Measurements from ENCODE around the gene LAMA3. TPM values are rescaled to one million over a fixed set of nuclear protein-coding genes. Genes with fewer than 3 reads are reported as not detected.

The LAMA3 gene
- 0.86 TPM for polyA plus RNA-seq (2012; ENCODE audit: low read depth, missing spikeins)

- DNase-seq (ENCODE audit: insufficient read length, low spot score) (no peak), FAIRE-seq (peak; percentile 72)
- TF ChIP-seq POU2F2 (IDR thresholded peaks at IDR 0.05; ENCODE audit: low read depth, low read length): no peak
- no peak for TF ChIP-seq TAF1 (IDR thresholded peaks at IDR 0.05; ENCODE audit: low read depth, low read length)
- TF ChIP-seq SPI1 (IDR thresholded peaks at IDR 0.05; ENCODE audit: low read depth, low read length): no peak
- no peak for TF ChIP-seq PAX5 (IDR thresholded peaks at IDR 0.05; ENCODE audit: insufficient read depth, low read length, severe bottlenecking)
- TF ChIP-seq POLR2A (IDR thresholded peaks at IDR 0.05; ENCODE audit: low read depth, low read length): no peak
Observed at GRCh38 chr18:23689031-23689615, at the start of gene LAMA3. LAMA3 (plus strand) TSS chr18:23689453; CDS start chr18:23689684, 231 bp downstream.

- FAIRE-seq: no peak
- TF ChIP-seq POU2F2 (IDR thresholded peaks at IDR 0.05; ENCODE audit: low read depth, low read length) (no peak), SPI1 (IDR thresholded peaks at IDR 0.05; ENCODE audit: low read depth, low read length) (no peak), POLR2A (IDR thresholded peaks at IDR 0.05; ENCODE audit: low read depth, low read length) (no peak), POLR2AphosphoS5 (IDR thresholded peaks at IDR 0.05; ENCODE audit: low read depth, low read length) (no peak), TAF1 (IDR thresholded peaks at IDR 0.05; ENCODE audit: low read depth, low read length) (no peak), PAX5 (IDR thresholded peaks at IDR 0.05; ENCODE audit: insufficient read depth, low read length, severe bottlenecking) (no peak)
- no peak for DNase-seq (ENCODE audit: insufficient read length, low spot score)
Observed at GRCh38 chr18:23640052-23640451, 49.2 kb upstream of the LAMA3 start.

GRCh38 chr18:23641143-23641720 is 48.0 kb upstream of the LAMA3 start:
- FAIRE-seq (no peak), DNase-seq (ENCODE audit: insufficient read length, low spot score) (no peak)
- TF ChIP-seq SPI1 (IDR thresholded peaks at IDR 0.05; ENCODE audit: low read depth, low read length) (no peak), POLR2AphosphoS5 (IDR thresholded peaks at IDR 0.05; ENCODE audit: low read depth, low read length) (no peak), POLR2A (IDR thresholded peaks at IDR 0.05; ENCODE audit: low read depth, low read length) (no peak), PAX5 (IDR thresholded peaks at IDR 0.05; ENCODE audit: insufficient read depth, low read length, severe bottlenecking) (no peak), TAF1 (IDR thresholded peaks at IDR 0.05; ENCODE audit: low read depth, low read length) (no peak), POU2F2 (IDR thresholded peaks at IDR 0.05; ENCODE audit: low read depth, low read length) (no peak)

- DNase-seq (ENCODE audit: insufficient read length, low spot score) (no peak), FAIRE-seq (no peak)
- no peak for TF ChIP-seq POLR2AphosphoS5 (IDR thresholded peaks at IDR 0.05; ENCODE audit: low read depth, low read length)
- no peak for TF ChIP-seq TAF1 (IDR thresholded peaks at IDR 0.05; ENCODE audit: low read depth, low read length)
- TF ChIP-seq POLR2A (IDR thresholded peaks at IDR 0.05; ENCODE audit: low read depth, low read length): no peak
- no peak for TF ChIP-seq PAX5 (IDR thresholded peaks at IDR 0.05; ENCODE audit: insufficient read depth, low read length, severe bottlenecking)
- no peak for TF ChIP-seq POU2F2 (IDR thresholded peaks at IDR 0.05; ENCODE audit: low read depth, low read length)
- TF ChIP-seq SPI1 (IDR thresholded peaks at IDR 0.05; ENCODE audit: low read depth, low read length): no peak
Observed at GRCh38 chr18:23641937-23642666, 47.2 kb upstream of the LAMA3 start.

GRCh38 chr18:23643815-23644490 is 45.3 kb upstream of the LAMA3 start:
- TF ChIP-seq SPI1 (IDR thresholded peaks at IDR 0.05; ENCODE audit: low read depth, low read length): no peak
- TF ChIP-seq TAF1 (IDR thresholded peaks at IDR 0.05; ENCODE audit: low read depth, low read length): no peak
- TF ChIP-seq POU2F2 (IDR thresholded peaks at IDR 0.05; ENCODE audit: low read depth, low read length): no peak
- no peak for TF ChIP-seq POLR2A (IDR thresholded peaks at IDR 0.05; ENCODE audit: low read depth, low read length)
- TF ChIP-seq PAX5 (IDR thresholded peaks at IDR 0.05; ENCODE audit: insufficient read depth, low read length, severe bottlenecking): no peak
- TF ChIP-seq POLR2AphosphoS5 (IDR thresholded peaks at IDR 0.05; ENCODE audit: low read depth, low read length): no peak
- no peak for FAIRE-seq
- DNase-seq (ENCODE audit: insufficient read length, low spot score): no peak

GRCh38 chr18:23645568-23646175 is 43.6 kb upstream of the LAMA3 start:
- DNase-seq (ENCODE audit: insufficient read length, low spot score) (no peak), FAIRE-seq (no peak)
- TF ChIP-seq TAF1 (IDR thresholded peaks at IDR 0.05; ENCODE audit: low read depth, low read length): no peak
- no peak for TF ChIP-seq PAX5 (IDR thresholded peaks at IDR 0.05; ENCODE audit: insufficient read depth, low read length, severe bottlenecking)
- no peak for TF ChIP-seq POLR2AphosphoS5 (IDR thresholded peaks at IDR 0.05; ENCODE audit: low read depth, low read length)
- TF ChIP-seq POU2F2 (IDR thresholded peaks at IDR 0.05; ENCODE audit: low read depth, low read length): no peak
- no peak for TF ChIP-seq POLR2A (IDR thresholded peaks at IDR 0.05; ENCODE audit: low read depth, low read length)
- TF ChIP-seq SPI1 (IDR thresholded peaks at IDR 0.05; ENCODE audit: low read depth, low read length): no peak

- DNase-seq (ENCODE audit: insufficient read length, low spot score): no peak
- TF ChIP-seq TAF1 (IDR thresholded peaks at IDR 0.05; ENCODE audit: low read depth, low read length): no peak
- TF ChIP-seq SPI1 (IDR thresholded peaks at IDR 0.05; ENCODE audit: low read depth, low read length): no peak
- no peak for TF ChIP-seq PAX5 (IDR thresholded peaks at IDR 0.05; ENCODE audit: insufficient read depth, low read length, severe bottlenecking)
- TF ChIP-seq POU2F2 (IDR thresholded peaks at IDR 0.05; ENCODE audit: low read depth, low read length): no peak
- TF ChIP-seq POLR2AphosphoS5 (IDR thresholded peaks at IDR 0.05; ENCODE audit: low read depth, low read length): no peak
- no peak for TF ChIP-seq POLR2A (IDR thresholded peaks at IDR 0.05; ENCODE audit: low read depth, low read length)
- FAIRE-seq: no peak
Observed at GRCh38 chr18:23646282-23646681, 43.0 kb upstream of the LAMA3 start.

GRCh38 chr18:23648456-23648855 is 40.8 kb upstream of the LAMA3 start:
- no peak for FAIRE-seq
- no peak for DNase-seq (ENCODE audit: insufficient read length, low spot score)
- no peak for TF ChIP-seq SPI1 (IDR thresholded peaks at IDR 0.05; ENCODE audit: low read depth, low read length)
- TF ChIP-seq POLR2AphosphoS5 (IDR thresholded peaks at IDR 0.05; ENCODE audit: low read depth, low read length): no peak
- no peak for TF ChIP-seq PAX5 (IDR thresholded peaks at IDR 0.05; ENCODE audit: insufficient read depth, low read length, severe bottlenecking)
- TF ChIP-seq TAF1 (IDR thresholded peaks at IDR 0.05; ENCODE audit: low read depth, low read length): no peak

Data from GM12891 (cell line).